SK-N-MC (cell line): ENCODE results near the gene GRIK4.

Experiments
- DNase-seq: peaks from one replicate; pipeline ENCODE4 v3.0.0-alpha.2; 2011; ENCODE audit warnings: low read depth, low spot score
- H3K27ac ChIP-seq: fragments of 200-600 bp; sonication (generic); 2 replicates; pipeline ENCODE4 v1.5.1; 2016; ENCODE audit warnings: mixed run types
- H3K36me3 ChIP-seq: fragments of 200-600 bp; sonication (generic); 2 replicates; pipeline ENCODE4 v1.6.1; 2017; ENCODE audit warnings: antibody characterized with exemption, low read length, mixed read lengths; ENCODE audit not compliant: insufficient read depth
- H3K4me3 ChIP-seq: fragments of 200-600 bp; sonication (generic); 2 replicates; pipeline ENCODE4 v1.5.1; 2016
- H3K9ac ChIP-seq: fragments of 200-600 bp; sonication (generic); 2 replicates; pipeline ENCODE4 v1.8.0; 2017; ENCODE audit warnings: mixed run types, mixed read lengths; ENCODE audit not compliant: insufficient read length
- H3K9me3 ChIP-seq: fragments of 200-600 bp; sonication (generic); 2 replicates; pipeline ENCODE4 v1.6.1; 2017; ENCODE audit warnings: low read depth, mild to moderate bottlenecking, antibody characterized with exemption, low read length, moderate library complexity, mixed read lengths
- EZH2 ChIP-seq: fragments of 200-600 bp; sonication (generic); IDR thresholded peaks from one replicate; pipeline ENCODE4 v1.6.1; 2017; ENCODE audit warnings: antibody characterized with exemption
- FOXP2 ChIP-seq: optimal IDR thresholded peaks from 2 replicates; pipeline ENCODE3; 2011; ENCODE audit warnings: mild to moderate bottlenecking, moderate library complexity; ENCODE audit not compliant: insufficient read depth; ENCODE audit errors: extremely low read length, control extremely low read depth
- POLR2AphosphoS5 ChIP-seq: IDR thresholded peaks from 2 replicates; pipeline ENCODE4 v1.6.1; 2012; ENCODE audit warnings: mild to moderate bottlenecking, low read depth, low read length, borderline replicate concordance

Gene GRIK4

DNA sequence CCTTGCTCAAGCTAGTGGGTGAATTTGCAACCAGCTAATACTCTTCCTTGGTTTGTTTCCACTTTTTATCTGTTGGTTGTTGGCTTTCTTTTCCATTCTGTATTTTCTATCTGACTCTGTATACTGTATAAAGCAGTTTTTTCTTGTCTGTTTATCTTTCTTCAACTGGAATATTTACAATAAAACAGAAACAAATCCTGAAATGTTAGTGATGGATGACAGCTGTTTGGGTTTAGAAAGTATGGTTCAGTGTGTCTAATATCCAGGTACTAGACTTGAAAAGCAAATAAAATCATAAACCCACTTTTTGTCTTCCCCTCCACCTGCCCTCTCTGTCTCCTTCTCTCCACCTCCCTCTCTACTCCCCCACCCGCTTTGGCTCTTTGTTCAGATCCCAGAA is 477.1 kb downstream of the GRIK4 start:
- H3K27ac ChIP-seq: no peak overlapping the region
- no peak overlapping the region for H3K4me3 ChIP-seq
- H3K36me3 ChIP-seq: no peaks in the 10 kb centered on the region
- no peak overlapping the region for H3K9ac ChIP-seq
- TF ChIP-seq EZH2: no peak
- TF ChIP-seq POLR2AphosphoS5: no peak
- no peak for TF ChIP-seq FOXP2
- no peak for DNase-seq
- H3K9me3 ChIP-seq: no peaks in the 10 kb centered on the region

DNA sequence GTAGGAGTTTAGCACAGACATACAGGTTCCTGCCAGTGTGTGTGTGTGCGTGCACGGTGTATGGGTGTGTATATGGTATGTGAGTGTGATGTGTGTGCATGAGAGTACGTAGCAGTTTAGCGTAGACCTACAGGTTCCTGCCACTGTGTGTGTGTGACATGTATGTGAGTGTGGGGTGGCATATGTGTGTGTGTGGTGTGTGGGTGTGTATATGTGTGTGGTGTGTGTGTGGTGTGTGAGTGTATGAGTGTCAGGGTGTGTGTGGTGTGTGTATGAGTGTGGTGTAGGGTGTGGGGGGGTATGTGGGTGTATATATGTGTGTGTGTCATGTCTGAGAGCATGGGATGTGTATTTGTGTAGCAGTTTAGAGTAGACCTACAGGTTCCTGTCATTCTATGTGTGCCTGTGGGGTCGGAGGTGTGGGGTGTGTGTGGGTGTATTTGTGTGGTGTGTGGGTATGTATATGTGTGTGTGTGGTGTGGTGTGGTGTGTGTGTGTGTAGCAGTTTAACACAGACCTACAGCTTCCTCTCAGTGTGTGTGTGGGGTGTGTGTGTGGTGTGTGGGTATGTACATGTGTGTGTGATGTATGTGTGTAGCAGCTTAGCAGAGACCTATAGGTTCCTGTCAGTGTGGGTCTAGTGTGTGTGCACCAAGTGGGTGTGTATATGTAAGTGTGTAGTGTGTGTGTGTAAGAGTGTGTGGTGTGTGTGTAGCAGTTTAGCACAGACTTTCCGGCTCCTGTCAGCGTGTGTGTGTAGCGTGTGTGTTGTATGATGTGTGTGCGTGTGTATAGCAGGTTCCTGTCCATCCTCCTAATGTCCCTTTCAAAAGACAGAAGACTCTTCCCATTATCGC is 480.5 kb downstream of the GRIK4 start:
- no peaks in the 10 kb centered on the region for H3K36me3 ChIP-seq
- no peak for DNase-seq
- H3K27ac ChIP-seq: no peak overlapping the region
- no peak overlapping the region for H3K4me3 ChIP-seq
- H3K9me3 ChIP-seq: no peaks in the 10 kb centered on the region
- TF ChIP-seq EZH2: no peak
- no peak for TF ChIP-seq FOXP2
- TF ChIP-seq POLR2AphosphoS5: no peak
- no peak overlapping the region for H3K9ac ChIP-seq

DNA sequence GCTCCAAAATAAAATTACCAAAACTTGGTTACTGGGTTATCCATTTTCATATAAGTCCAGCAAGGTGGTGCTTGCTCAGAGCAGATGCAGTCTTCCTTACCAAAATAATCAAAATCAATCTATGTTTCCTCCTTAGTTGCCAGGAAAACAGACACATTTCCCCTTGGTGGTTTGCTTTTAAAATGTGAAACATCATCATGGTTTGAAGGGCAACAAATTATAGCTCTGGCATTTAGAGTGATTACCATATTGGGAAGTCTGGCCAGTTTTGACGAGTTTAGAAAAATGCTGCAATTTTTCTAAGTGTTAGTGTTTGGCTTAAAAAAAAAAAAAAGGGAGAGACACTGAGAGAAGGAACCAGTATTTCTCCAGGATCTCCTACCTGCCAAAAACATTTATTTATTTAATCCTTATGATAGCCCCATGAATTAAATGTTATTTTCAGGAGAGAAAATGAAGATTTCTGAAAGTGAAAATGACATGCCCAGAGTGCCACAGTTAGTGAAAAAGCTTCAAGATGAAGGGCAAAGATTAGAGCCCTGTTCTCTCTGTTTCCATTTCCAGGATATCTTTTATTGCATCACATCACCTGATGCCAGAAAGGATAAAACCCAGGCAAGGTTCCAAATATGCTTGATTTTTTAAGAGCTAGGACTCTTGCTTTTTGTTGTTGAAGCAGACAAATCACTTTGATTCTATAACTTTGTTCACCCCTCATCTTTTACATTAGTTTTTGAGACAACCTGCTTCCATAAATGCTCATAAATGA is 482.7 kb downstream of the GRIK4 start:
- Histone ChIP-seq H3K9me3 (no peaks in the 10 kb centered on the region), H3K9ac (no peak overlapping the region), H3K36me3 (no peaks in the 10 kb centered on the region), H3K4me3 (no peak overlapping the region), H3K27ac (no peak overlapping the region)
- DNase-seq: no peak
- TF ChIP-seq EZH2: no peak

DNA sequence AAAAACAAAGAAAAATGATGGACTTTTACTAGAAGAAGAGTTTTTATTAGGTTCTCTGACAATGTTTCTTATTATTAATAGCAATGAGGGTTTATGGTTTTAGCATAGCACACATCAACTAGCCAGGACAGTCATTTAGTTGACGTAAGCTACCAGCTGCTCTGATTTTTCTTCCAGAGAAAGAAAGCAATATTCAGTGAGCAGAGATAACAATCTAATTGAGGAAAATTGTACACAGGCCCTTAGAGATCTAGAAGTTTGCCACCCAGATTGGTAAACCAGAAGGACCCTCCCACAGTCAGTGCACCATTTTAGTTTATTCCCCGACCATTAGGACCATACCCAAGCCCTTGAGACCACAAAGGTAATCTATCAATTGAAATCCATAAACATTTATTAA is 483.6 kb downstream of the GRIK4 start:
- Histone ChIP-seq H3K9ac (no peak overlapping the region), H3K9me3 (no peaks in the 10 kb centered on the region), H3K27ac (no peak overlapping the region), H3K36me3 (no peaks in the 10 kb centered on the region), H3K4me3 (no peak overlapping the region)
- TF ChIP-seq POLR2AphosphoS5 (no peak), EZH2 (no peak), FOXP2 (no peak)
- DNase-seq: no peak

DNA sequence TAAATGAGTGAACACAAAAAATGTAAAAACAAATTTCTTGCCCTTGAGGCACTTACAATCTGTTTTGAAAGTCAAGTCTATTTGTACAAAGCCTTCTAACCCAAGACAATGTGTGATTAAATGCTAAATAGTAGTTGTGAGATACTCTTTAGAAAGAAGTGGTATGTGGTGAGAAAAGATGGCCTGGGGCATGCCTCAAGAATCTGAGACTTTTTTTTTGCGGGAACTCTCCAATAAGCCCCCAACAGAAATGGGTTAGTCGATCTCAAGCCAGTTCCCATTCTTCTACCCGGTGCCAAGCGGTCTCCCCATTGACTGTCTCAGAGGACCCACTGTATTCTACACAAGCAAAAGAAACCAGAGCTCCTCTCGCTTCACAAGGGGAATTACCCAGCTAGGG is 485.4 kb downstream of the GRIK4 start:
- H3K4me3 ChIP-seq: no peak overlapping the region
- no peak for DNase-seq
- no peaks in the 10 kb centered on the region for H3K9me3 ChIP-seq
- H3K27ac ChIP-seq: no peak overlapping the region
- TF ChIP-seq EZH2 (no peak), FOXP2 (no peak), POLR2AphosphoS5 (no peak)
- no peaks in the 10 kb centered on the region for H3K36me3 ChIP-seq
- no peak overlapping the region for H3K9ac ChIP-seq

DNA sequence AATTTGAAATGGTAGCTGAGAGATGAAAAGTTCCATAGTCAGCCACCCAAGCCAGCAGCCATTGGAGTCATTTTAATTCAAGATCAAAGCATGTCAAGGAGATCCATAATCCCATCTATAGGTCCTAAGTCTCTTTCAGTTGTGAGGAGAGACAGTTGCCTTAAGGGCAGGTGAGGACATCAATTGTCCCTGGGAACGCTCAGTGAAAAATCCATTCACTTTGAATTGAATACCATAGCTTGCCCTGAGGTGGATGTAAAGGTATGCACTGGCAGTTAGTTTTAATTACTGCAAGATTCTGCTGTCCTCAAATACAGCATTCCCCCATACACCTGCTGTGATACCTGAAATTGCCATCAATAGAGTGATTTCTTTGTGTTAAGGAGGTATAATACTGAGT is 487.0 kb downstream of the GRIK4 start:
- Histone ChIP-seq H3K4me3 (no peak overlapping the region), H3K27ac (no peak overlapping the region), H3K36me3 (no peaks in the 10 kb centered on the region), H3K9me3 (no peaks in the 10 kb centered on the region), H3K9ac (no peak overlapping the region)
- DNase-seq: no peak
- TF ChIP-seq EZH2: no peak
- TF ChIP-seq POLR2AphosphoS5: no peak
- TF ChIP-seq FOXP2: no peak

DNA sequence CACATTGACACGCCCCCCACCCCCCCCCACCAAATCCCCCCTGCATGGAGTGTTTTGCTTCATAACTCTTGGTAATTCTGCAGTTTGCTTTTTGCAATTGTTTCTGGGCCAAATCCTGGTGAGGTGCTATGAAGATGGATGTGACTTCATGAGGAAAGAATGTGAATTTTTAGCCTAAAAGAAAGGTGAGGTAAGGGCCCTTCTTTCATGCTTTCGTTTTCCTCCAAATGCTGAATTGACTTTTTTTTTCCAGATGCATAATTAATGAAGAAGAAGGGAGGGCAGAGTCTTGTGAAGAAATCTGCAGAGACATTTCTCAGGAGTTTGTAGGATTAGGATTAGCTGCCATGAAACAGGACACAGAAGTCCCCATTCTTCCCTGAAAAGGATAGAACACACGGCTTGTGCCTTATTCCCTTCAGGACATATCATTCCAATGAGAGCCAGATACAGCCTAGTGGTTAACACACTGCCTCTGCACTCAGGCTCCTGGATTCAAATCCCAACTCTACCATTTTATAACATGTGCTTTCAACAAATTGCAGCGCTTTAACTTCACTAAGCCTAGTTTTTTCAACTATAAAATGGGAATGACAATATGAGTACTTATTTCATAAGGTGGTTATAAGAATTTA is 492.8 kb downstream of the GRIK4 start:
- TF ChIP-seq EZH2: no peak
- TF ChIP-seq FOXP2: no peak
- H3K27ac ChIP-seq: no peak overlapping the region
- no peak for DNase-seq
- H3K9ac ChIP-seq: no peak overlapping the region
- H3K9me3 ChIP-seq: no peaks in the 10 kb centered on the region
- no peaks in the 10 kb centered on the region for H3K36me3 ChIP-seq
- H3K4me3 ChIP-seq: no peak overlapping the region

DNA sequence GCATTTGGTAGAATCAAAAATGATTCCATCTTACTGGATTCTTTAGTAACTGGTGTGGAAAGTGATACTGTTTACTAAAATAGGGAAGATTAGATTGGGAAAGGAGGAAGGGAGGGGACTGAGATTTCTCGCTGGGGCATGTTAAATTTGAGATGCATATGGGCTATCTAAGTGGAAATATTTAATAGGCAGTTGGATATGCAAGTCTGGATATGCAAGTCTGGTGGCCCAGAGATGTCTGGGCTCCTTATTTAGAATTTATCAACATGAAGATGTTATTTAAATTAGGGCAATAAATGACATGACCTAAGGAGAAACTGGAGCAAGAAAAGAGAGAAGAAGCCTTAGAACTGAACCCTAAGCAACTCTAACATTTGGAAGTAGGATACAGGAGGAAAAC is 495.4 kb downstream of the GRIK4 start:
- H3K4me3 ChIP-seq: no peak overlapping the region
- TF ChIP-seq POLR2AphosphoS5 (no peak), EZH2 (no peak), FOXP2 (no peak)
- H3K36me3 ChIP-seq: no peaks in the 10 kb centered on the region
- no peak for DNase-seq
- no peaks in the 10 kb centered on the region for H3K9me3 ChIP-seq
- H3K27ac ChIP-seq: no peak overlapping the region
- H3K9ac ChIP-seq: no peak overlapping the region

DNA sequence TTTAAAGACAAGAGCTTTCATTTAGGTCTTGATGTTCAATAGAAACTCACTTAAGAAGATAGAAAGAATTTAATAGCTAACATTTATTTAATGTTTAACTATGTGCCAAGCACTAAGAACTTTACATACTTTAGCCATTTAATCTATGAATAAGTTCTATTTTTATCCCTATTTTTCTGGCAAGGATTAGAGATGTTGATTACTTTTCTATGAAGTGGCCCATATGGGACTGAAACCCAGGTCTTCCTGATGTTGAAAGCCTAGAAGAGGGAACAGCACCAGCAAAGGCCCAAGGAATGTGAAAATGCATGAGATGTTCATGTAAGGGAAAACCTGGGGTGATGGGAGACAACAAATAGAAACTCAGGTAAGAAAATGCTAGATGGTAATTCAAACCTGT is 497.0 kb downstream of the GRIK4 start:
- Histone ChIP-seq H3K9me3 (no peaks in the 10 kb centered on the region), H3K4me3 (no peak overlapping the region)

More for the DNA sequence above, 497.0 kb downstream of the GRIK4 start:
- Histone ChIP-seq H3K27ac (no peak overlapping the region), H3K9ac (no peak overlapping the region), H3K36me3 (no peaks in the 10 kb centered on the region)
- no peak for TF ChIP-seq EZH2
- DNase-seq: no peak
